GM10266 (cell line): ENCODE results near the gene EEFSEC.

ENCODE experiments used
- DNase-seq: peaks from one replicate; pipeline ENCODE4 v3.0.0; 2012; ENCODE audit errors: extremely low spot score
- TF ChIP-seq, protein P1 (sequence below): IDR thresholded peaks from 2 replicates; pipeline ENCODE4 v1.5.1; 2012; ENCODE audit warnings: mild to moderate bottlenecking, low read depth; ENCODE audit not compliant: control insufficient read depth, insufficient read depth; ENCODE audit errors: missing control alignments

The EEFSEC gene

DNA sequence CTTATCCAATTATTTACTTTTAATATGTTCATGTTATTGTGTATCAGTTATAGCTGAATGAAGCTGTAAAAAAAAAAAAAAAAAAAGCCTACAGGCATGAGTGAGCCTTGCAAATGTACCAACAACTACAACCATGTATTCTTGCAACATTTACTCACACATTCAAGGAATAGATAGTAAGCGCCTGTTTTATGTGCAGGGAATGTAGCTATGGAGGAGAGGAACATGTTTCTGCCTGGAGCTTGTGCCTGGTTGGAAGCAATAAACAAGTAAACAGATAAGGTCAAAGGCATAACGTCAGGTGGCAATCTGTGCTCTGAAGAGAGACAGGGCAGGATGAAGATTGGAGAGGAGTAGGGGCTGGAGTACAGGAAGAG lies 202.2 kb downstream of the EEFSEC start:
- TF ChIP-seq, protein P1, sequence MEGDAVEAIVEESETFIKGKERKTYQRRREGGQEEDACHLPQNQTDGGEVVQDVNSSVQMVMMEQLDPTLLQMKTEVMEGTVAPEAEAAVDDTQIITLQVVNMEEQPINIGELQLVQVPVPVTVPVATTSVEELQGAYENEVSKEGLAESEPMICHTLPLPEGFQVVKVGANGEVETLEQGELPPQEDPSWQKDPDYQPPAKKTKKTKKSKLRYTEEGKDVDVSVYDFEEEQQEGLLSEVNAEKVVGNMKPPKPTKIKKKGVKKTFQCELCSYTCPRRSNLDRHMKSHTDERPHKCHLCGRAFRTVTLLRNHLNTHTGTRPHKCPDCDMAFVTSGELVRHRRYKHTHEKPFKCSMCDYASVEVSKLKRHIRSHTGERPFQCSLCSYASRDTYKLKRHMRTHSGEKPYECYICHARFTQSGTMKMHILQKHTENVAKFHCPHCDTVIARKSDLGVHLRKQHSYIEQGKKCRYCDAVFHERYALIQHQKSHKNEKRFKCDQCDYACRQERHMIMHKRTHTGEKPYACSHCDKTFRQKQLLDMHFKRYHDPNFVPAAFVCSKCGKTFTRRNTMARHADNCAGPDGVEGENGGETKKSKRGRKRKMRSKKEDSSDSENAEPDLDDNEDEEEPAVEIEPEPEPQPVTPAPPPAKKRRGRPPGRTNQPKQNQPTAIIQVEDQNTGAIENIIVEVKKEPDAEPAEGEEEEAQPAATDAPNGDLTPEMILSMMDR, result no peak
- DNase-seq, result no peak

DNA sequence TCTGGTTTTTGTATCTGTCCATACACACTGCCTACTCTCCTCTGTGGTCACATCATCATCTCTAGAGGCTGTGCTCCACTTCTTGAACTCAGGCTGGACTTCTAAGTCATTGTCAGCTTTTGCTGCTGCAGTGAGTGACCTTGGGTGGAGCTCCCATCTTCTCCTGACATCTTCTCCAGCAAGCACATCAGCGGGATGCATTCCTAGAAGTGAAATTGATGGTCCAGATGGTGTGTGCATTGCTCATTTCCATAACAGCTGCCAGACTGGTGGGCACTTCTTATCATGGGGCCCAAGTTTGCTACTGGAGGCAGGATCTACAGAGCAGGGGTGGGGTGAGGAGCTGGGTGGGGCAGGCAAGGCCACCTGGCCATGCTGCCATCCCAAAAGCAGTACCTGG lies 203.5 kb downstream of the EEFSEC start:
- no peak for DNase-seq
- TF ChIP-seq, protein P1, result no peak

DNA sequence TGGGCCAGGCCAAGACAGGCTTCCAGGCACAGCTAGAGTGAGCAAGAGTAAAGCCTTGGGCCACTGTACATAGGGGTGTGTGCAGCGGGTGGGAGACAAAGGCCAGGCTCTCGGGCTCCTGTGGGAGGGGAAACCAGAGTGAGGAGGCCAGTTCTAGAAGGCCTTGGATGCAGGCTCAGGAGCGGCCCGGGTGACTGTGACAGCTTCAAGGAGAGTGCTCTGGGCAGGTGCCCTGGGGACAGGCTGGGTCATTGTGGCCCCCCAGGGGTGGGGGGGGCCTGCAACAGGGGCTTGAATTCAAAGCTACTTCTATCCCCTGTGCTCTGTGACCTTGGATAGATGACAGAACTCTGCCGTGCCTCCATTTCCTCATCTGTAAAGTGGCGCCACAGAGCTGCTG lies 204.3 kb downstream of the EEFSEC start:
- DNase-seq, result no peak
- TF ChIP-seq, protein P1, result no peak

DNA sequence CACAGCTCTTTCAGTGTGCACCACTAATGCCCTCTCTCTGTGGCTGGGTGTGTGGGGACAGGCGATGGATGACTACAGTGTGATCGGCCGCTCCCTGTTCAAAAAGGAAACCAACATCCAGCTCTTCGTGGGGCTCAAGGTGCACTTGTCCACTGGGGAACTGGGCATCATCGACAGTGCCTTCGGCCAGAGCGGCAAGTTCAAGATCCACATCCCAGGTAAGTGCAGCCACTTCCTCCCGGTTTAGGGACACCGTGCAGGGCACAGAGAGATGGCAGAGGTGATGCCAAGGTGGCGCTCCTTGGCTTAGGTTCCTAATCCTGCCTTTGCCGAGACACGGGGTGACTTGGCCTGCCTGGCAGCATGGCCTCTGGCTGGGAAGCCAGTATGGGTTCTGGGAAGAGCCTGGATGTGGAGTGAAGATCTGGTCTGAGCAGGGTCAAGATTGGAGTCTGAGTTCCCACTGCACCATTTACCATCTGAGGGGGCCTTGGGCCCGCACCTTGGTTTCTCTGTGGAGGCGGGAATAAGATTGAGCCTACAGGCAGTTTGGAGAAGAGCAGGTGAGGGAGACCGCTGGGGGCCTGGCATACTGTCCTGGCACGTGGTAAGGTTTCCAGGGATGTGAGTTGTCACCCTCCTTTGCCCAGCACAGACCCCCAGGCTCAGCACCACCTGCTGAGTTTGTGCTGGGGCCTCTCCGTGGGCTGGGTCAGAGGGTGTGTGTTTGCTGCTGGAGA lies 205.0 kb downstream of the EEFSEC start:
- no peak for DNase-seq
- TF ChIP-seq, protein P1, result no peak

DNA sequence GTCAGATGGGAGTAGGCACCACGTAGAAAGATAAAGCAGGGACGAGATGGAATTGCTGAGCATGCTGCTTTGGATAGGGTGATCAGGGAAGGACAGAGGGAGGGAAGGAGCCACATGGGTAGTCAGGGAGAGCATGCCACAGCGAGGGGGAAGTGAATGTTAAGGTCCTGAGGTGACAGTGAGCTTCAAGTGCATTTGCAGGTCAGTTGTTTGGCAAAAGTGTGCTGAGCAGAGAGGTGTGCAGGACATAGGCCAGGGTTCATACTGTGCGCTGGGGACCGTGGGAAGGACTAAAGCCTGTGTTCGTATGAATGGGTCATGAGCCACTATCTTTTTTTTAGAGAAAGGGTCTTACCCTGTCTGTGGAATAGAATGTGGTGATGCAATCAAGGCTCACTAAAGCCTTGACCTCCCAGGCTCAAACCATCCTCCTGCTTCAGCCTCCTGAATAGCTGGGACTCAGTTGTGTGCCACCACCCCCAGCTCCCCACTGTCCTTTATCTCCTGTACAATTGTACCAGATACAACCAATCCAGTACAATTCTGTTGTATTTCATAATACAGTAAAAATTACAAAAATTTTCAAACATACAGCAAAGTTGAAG lies 205.9 kb downstream of the EEFSEC start:
- DNase-seq, result no peak
- TF ChIP-seq, protein P1, result no peak

DNA sequence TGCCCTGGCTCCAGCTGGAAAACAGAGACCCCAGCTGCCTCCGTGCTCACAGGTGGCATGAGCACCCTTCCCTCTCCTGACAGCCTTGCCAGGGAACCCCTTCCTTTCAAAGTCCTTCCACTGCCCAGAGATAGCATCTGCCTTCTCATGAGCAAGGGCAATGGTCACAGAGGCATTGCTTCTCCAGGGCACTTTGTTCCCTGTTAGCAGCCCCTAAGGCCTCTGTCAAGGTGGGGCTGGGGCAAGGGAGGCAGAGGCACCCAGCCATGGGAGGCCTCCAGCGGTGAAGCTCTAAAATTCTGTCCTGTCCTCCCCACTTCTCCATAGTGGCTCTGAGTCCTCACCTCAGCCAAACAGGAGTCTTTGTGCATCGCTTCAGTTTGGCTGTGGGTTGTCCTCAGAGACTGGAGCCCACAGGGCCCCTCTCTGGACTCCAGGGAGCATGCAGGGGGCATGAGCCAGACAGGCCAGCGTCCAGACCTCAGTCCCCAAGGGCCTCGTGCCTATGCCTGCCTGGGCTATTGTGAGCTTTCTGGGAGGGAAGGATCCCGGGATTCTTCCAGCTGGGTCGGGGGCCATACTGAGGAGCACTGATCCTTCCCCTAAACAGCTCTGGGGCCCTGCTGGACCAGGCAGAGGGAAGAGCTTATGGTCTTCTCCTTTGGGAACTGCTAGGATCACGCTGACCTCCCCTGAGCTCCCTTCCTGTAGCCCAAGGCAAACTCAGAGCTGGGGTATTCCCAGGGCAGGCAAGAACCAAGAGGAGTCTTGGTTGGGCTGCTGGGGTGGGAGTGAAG lies 206.8 kb downstream of the EEFSEC start:
- DNase-seq, result no peak
- TF ChIP-seq, protein P1, result no peak
